ENCODE data around the gene SEC31B. TPM values are rescaled to one million over a fixed set of nuclear protein-coding genes. Genes with fewer than 3 reads are reported as not detected.

Gene SEC31B
- total RNA-seq, 1 donor from 2014 or later: 42.3 TPM

DNA sequence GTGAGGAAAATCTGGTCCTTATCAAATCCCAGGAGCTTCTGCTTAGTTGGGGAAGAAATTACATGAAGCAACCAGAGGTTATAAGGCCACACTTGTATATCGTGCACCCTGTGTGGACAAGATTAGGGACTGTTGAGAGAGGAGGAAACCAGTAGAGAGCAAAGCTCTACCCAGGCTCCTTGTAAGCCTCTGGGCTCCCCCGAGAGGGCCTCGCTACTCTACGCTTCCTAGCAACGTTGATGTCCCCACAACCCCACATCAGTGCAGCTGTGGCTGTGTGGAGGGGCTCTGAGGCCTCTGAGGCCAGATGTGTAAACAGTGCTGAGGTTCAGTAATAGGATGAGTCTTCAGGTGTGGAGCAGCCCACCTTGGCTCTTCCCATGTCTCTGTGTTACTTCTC, 32.1 kb upstream of the SEC31B start:
- Mint-ChIP-seq H3K4me1 (ENCODE audit: low read depth) (no peaks in the 10 kb centered on the region), H3K36me3 (ENCODE audit: low read depth) (peaks cover 33% of the 10 kb centered on the region)

DNA sequence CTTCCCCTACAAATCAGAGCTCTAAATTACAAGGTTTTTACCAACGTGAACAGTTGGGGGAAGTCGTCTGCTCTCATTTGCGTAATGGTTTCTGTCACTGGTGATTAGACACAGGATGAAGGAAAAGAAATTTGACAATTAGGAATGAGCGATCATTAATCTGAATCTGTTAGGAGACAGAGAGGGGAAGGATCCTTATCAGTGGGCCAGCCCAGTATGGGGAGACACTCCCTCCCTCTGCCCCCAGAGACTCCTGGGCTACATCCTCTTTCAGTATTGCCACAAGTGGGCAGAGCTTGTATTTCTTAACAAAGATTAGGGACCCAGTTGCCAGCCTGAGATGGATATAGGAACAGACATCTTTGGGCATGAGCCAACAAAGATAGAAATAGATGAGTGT, 31.5 kb upstream of the SEC31B start:
- intact Hi-C loops (cut with micrococcal nuclease): no loop called here
- no peaks in the 10 kb centered on the region for H3K27me3 Mint-ChIP-seq (ENCODE audit: insufficient read depth)
- H3K36me3 Mint-ChIP-seq (ENCODE audit: low read depth): peaks cover 36% of the 10 kb centered on the region
- DNase-seq (ENCODE audit: low spot score): no peak
- no peak overlapping the region for H3K4me3 Mint-ChIP-seq
- no peaks in the 10 kb centered on the region for H3K4me1 Mint-ChIP-seq (ENCODE audit: low read depth)
- no peaks in the 10 kb centered on the region for H3K9me3 Mint-ChIP-seq
- H3K27ac Mint-ChIP-seq: no peak overlapping the region

More for the DNA sequence above, 32.1 kb upstream of the SEC31B start:
- no peak for DNase-seq (ENCODE audit: low spot score)
- H3K4me3 Mint-ChIP-seq: no peak overlapping the region
- H3K27ac Mint-ChIP-seq: no peak overlapping the region
- no peaks in the 10 kb centered on the region for H3K9me3 Mint-ChIP-seq
- intact Hi-C loops (cut with micrococcal nuclease): no loop called here
- H3K27me3 Mint-ChIP-seq (ENCODE audit: insufficient read depth): no peaks in the 10 kb centered on the region

- H3K4me1 Mint-ChIP-seq (ENCODE audit: low read depth): peaks cover 5% of the 10 kb centered on the region
- intact Hi-C loops (cut with micrococcal nuclease): no loop called here
- DNase-seq (ENCODE audit: low spot score): no peak
- no peak overlapping the region for H3K27ac Mint-ChIP-seq
- peaks cover 54% of the 10 kb centered on the region for H3K36me3 Mint-ChIP-seq (ENCODE audit: low read depth)
- no peaks in the 10 kb centered on the region for H3K9me3 Mint-ChIP-seq
- no peak overlapping the region for H3K4me3 Mint-ChIP-seq
- no peaks in the 10 kb centered on the region for H3K27me3 Mint-ChIP-seq (ENCODE audit: insufficient read depth)
Measured at GRCh38 chr10:100544950-100545349, 25.3 kb upstream of the SEC31B start.

DNA sequence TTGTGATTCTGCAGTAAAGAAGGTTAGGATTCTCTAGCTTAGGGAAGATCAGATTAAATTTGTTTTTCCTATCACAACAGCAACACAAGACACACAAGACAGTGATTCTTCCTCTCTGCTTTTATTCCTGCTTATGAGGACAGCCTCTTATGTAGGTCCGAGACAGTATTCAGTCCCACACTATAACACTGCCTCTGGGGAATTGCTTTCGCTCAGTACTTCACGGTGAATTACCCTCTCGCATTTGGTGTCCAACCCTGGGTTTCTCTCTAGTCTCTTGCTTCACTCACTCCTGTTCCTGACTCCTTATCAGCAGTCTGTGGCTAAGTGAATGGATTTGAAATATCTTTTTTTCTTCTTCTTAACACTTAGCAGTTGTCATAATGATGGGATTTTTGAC, 17.8 kb upstream of the SEC31B start:
- intact Hi-C loops (cut with micrococcal nuclease): loop anchor here (2.0 to 10.0 kb wide), 3 partner anchors 309 to 923 kb away; partner anchors contain the start of genes CHUK, COX15 and CUTC
- peaks cover 32% of the 10 kb centered on the region for H3K36me3 Mint-ChIP-seq (ENCODE audit: low read depth)
- peaks cover 7% of the 10 kb centered on the region for H3K4me1 Mint-ChIP-seq (ENCODE audit: low read depth)
- no peaks in the 10 kb centered on the region for H3K9me3 Mint-ChIP-seq
- no peaks in the 10 kb centered on the region for H3K27me3 Mint-ChIP-seq (ENCODE audit: insufficient read depth)
- H3K27ac Mint-ChIP-seq: no peak overlapping the region
- no peak for DNase-seq (ENCODE audit: low spot score)
- H3K4me3 Mint-ChIP-seq: no peak overlapping the region

GRCh38 chr10:100535715-100536353, 16.2 kb upstream of the SEC31B start, which contains the start of gene HIF1AN:
HIF1AN (plus strand) TSS chr10:100535943; CDS start chr10:100535959, 16 bp downstream.
- peak; percentile 90 for DNase-seq (ENCODE audit: low spot score)
- Mint-ChIP-seq H3K27me3 (ENCODE audit: insufficient read depth) (no peaks in the 10 kb centered on the region), H3K9me3 (no peaks in the 10 kb centered on the region), H3K4me1 (ENCODE audit: low read depth) (peaks cover 16% of the 10 kb centered on the region), H3K4me3 (no peak within 1 kb of the TSS), H3K36me3 (ENCODE audit: low read depth) (peaks cover 26% of the 10 kb centered on the region), H3K27ac (no peak within 1 kb of the TSS)
- intact Hi-C loops (cut with micrococcal nuclease): loop anchor here (1.0 to 10.0 kb wide), 6 partner anchors 25 to 921 kb away; partner anchors contain the start of genes CHUK, COX15, CUTC and MRPL43

GRCh38 chr10:100535338-100535714, 15.7 kb upstream of the SEC31B start:
- Mint-ChIP-seq H3K36me3 (ENCODE audit: low read depth) (peaks cover 20% of the 10 kb centered on the region), H3K9me3 (no peaks in the 10 kb centered on the region), H3K27ac (no peak overlapping the region), H3K4me1 (ENCODE audit: low read depth) (peaks cover 18% of the 10 kb centered on the region), H3K27me3 (ENCODE audit: insufficient read depth) (no peaks in the 10 kb centered on the region), H3K4me3 (no peak overlapping the region)
- intact Hi-C loops (cut with micrococcal nuclease): loop anchor here (1.0 to 10.0 kb wide), 4 partner anchors 24 to 921 kb away; partner anchors contain the start of genes COX15, CUTC and SLF2
- DNase-seq (ENCODE audit: low spot score): no peak

DNA sequence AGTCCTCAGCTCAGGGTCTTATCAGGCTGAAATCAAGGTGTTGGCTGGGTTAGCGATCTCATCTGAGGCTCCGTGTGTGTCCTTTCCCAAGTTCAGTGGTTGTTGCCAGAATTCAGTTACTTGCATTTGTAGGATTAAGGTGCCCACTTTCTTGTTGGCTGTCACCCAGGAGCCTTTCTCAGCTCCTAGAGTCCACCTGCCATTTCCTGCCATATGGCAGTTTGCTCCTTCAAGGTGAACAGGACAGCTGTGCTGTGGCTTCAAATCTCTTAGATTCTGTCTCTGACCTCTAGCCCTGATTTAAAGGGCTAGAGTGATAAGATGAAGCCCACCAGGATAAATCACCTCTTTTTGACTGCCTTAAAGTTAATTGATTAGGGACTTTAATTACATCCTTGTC, 15.1 kb upstream of the SEC31B start:
- H3K36me3 Mint-ChIP-seq (ENCODE audit: low read depth): peaks cover 23% of the 10 kb centered on the region
- intact Hi-C loops (cut with micrococcal nuclease): loop anchor here (1.0 to 10.0 kb wide), 5 partner anchors 23 to 920 kb away; partner anchors contain the start of genes COX15, CUTC, ERLIN1 and SLF2
- H3K27me3 Mint-ChIP-seq (ENCODE audit: insufficient read depth): no peaks in the 10 kb centered on the region
- no peak overlapping the region for H3K27ac Mint-ChIP-seq
- DNase-seq (ENCODE audit: low spot score): no peak
- no peaks in the 10 kb centered on the region for H3K9me3 Mint-ChIP-seq
- no peak overlapping the region for H3K4me3 Mint-ChIP-seq
- peaks cover 24% of the 10 kb centered on the region for H3K4me1 Mint-ChIP-seq (ENCODE audit: low read depth)

DNA sequence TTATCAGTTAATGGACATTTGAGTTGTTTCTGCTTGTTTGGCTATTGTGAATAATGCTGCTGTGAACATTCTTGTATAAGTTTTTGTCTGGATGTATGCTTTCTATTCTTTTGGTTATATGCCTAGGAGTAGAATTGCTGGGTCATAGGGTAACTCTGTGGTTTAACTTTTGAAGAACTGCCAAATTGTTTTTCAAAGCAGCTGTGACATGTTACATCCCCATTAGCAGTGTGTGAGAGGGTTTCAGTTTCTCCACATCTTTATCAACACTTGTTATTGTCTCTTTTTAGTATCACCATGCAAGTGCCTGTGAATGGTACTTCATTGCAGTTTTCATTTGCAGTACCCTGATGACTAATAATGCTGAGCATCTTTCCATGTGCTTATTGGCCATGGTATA, 12.1 kb upstream of the SEC31B start:
- Mint-ChIP-seq H3K27ac (no peak overlapping the region), H3K27me3 (ENCODE audit: insufficient read depth) (no peaks in the 10 kb centered on the region), H3K9me3 (no peaks in the 10 kb centered on the region), H3K4me1 (ENCODE audit: low read depth) (peaks cover 40% of the 10 kb centered on the region), H3K36me3 (ENCODE audit: low read depth) (peaks cover 19% of the 10 kb centered on the region), H3K4me3 (no peak overlapping the region)
- intact Hi-C loops (cut with micrococcal nuclease): loop anchor here (5.0 to 10.0 kb wide), 3 partner anchors 344 to 917 kb away; partner anchors contain the start of genes COX15, CUTC and ERLIN1
- no peak for DNase-seq (ENCODE audit: low spot score)

- Mint-ChIP-seq H3K36me3 (ENCODE audit: low read depth) (peaks cover 30% of the 10 kb centered on the region), H3K4me1 (ENCODE audit: low read depth) (peaks cover 54% of the 10 kb centered on the region), H3K27me3 (ENCODE audit: insufficient read depth) (no peaks in the 10 kb centered on the region), H3K4me3 (peak within 1 kb of the TSS; percentile 92), H3K27ac (peak within 1 kb of the TSS; percentile 97), H3K9me3 (no peaks in the 10 kb centered on the region)
- intact Hi-C loops (cut with micrococcal nuclease): loop anchor here (2.0 to 10.0 kb wide), 5 partner anchors 157 to 915 kb away; partner anchors contain the start of genes BLOC1S2, COX15, CUTC and ERLIN1
- DNase-seq (ENCODE audit: low spot score): peak; percentile 86
Measured at GRCh38 chr10:100529475-100530298, 10.0 kb upstream of the SEC31B start, which contains the start of gene NDUFB8. NDUFB8 (minus strand) TSS chr10:100529871; CDS start chr10:100529851, 20 bp downstream.

DNA sequence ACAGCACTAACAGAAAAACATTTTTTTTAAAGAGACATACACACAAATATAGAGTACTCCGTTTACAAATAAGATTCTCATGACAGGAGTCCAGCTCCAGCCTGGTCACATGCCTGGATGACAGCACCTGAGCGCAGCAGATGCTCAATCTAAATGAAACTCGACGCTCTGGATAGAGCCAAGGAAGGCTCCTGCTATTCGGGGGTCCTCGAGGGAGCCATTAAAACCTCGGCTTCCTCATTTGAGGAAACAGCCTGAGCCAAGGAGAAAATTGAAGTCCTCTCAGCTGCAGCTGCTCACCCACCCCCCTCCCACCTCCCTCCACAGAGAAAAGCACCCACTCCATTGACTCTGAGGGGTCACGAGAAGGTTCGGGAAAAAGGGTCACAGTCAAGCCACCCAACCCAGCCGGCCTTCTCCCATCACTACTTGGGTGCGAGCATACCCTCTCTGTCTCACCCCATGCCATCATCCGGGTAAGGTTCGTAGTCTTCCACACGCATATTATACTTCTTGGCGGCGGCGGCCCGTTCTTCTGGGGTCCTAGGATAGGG, 9.3 kb upstream of the SEC31B start:
- peak overlapping the region; percentile 92 for H3K4me3 Mint-ChIP-seq
- no peak for DNase-seq (ENCODE audit: low spot score)
- peaks cover 34% of the 10 kb centered on the region for H3K36me3 Mint-ChIP-seq (ENCODE audit: low read depth)
- intact Hi-C loops (cut with micrococcal nuclease): loop anchor here (1.0 to 2.0 kb wide), 3 partner anchors 18 to 242 kb away; partner anchors contain the start of gene BLOC1S2
- no peaks in the 10 kb centered on the region for H3K27me3 Mint-ChIP-seq (ENCODE audit: insufficient read depth)
- peaks cover 55% of the 10 kb centered on the region for H3K4me1 Mint-ChIP-seq (ENCODE audit: low read depth)
- peak overlapping the region; percentile 97 for H3K27ac Mint-ChIP-seq
- H3K9me3 Mint-ChIP-seq: no peaks in the 10 kb centered on the region

DNA sequence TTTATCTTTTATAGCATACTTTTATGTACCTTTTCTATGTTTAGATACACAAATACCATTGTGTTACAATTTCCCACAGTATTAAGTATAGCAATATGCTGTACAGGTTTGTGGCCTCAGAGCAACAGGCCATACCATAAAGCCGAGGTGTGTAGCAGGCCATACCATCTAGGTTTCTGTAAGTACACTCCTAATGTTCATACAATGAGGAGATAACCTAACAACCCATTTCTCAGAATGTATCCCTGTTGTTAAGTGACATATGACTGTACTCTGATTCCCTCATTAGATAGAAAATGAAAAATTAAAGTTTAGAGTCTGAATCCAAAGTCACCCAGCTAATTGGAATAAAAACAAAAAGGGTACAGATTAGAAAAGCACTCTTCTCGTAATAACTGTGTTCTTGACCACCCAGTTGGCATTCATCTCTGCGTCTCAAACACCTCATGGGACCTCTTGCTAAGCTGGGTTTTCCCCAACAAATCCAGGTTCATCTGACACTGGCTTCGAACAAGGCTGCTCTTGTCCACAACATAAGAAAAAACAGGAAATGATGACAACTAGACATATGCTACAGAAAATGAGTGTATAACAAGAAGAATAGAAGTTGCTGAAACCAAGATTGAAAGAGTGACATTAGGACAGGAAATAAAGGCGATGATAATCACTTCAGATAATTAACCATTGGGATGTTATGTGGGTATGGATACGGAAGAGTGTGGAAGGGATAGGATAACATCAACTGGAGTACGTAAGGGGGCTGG, 8.6 kb upstream of the SEC31B start:
- no peak for DNase-seq (ENCODE audit: low spot score)
- H3K4me1 Mint-ChIP-seq (ENCODE audit: low read depth): peaks cover 59% of the 10 kb centered on the region
- peaks cover 41% of the 10 kb centered on the region for H3K36me3 Mint-ChIP-seq (ENCODE audit: low read depth)
- no peaks in the 10 kb centered on the region for H3K27me3 Mint-ChIP-seq (ENCODE audit: insufficient read depth)
- intact Hi-C loops (cut with micrococcal nuclease): loop anchor here (1.0 to 2.0 kb wide), 3 partner anchors 17 to 242 kb away; partner anchors contain the start of gene BLOC1S2
- H3K27ac Mint-ChIP-seq: peak overlapping the region; percentile 97
- peak overlapping the region; percentile 92 for H3K4me3 Mint-ChIP-seq
- H3K9me3 Mint-ChIP-seq: no peaks in the 10 kb centered on the region

DNA sequence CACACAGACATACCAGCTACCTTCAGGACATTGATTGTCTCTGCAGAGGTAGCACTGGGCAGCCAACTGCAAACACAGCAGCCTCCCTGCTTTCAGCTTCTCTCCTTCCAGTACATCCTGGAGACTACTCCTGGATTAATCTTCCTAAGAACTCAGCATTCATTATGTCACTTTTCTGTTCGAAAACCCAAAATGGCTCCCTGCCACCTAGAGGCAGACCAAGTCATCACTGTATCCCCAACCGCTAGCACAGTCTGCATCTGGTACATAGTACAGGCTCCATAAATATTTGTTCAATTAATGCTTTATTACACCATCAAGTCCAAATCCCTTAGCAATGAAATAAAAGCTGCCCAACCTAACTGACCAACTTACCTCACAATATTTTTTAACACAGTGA, 5.0 kb upstream of the SEC31B start:
- no peak for DNase-seq (ENCODE audit: low spot score)
- no peaks in the 10 kb centered on the region for H3K9me3 Mint-ChIP-seq
- H3K4me1 Mint-ChIP-seq (ENCODE audit: low read depth): peaks cover 41% of the 10 kb centered on the region
- H3K36me3 Mint-ChIP-seq (ENCODE audit: low read depth): peaks cover 46% of the 10 kb centered on the region
- H3K27me3 Mint-ChIP-seq (ENCODE audit: insufficient read depth): no peaks in the 10 kb centered on the region
- no peak overlapping the region for H3K27ac Mint-ChIP-seq
- H3K4me3 Mint-ChIP-seq: no peak overlapping the region
- intact Hi-C loops (cut with micrococcal nuclease): no loop called here

Data from activated T-helper 1 cell treated with anti-CD3 and anti-CD28 coated beads, Interleukin-12 subunit alpha, Interleukin-12 subunit beta, Interleukin-2, Interleukin-4 antibody, amounts not matched to agents 30 ng/mL and 10 ng/mL and 1 ng/mL, durations not matched to agents 14 hours and 24 hours and 36 hours (primary cell).